Caco-2 (cell line): ENCODE results near the gene SLC2A9. TPM values are rescaled to one million over a fixed set of nuclear protein-coding genes. Genes with fewer than 3 reads are reported as not detected.

ENCODE experiments used
- BruUV-seq: library from RNA; stranded (reverse); fragments of 400-500 nt; replicated peaks from 2 replicates; lab custom pipeline; 2021; lab: Mats Ljungman, UMichigan
- CTCF ChIA-PET: fragments of 300-600 bp; sonication (Branson Sonifier 250); formaldehyde crosslinking; loops from one replicate; lab custom pipeline; 2022; ENCODE audit warnings: antibody characterized with exemption; lab: Charles Lee
- POLR2A ChIA-PET: fragments of 300-600 bp; sonication (Branson Sonifier 250); formaldehyde crosslinking; loops from one replicate; lab custom pipeline; 2022; ENCODE audit warnings: antibody characterized with exemption; lab: Charles Lee
- DNase-seq, 2 experiments: peaks; one replicate each; pipeline versions ENCODE4 v3.0.0 to v3.0.0-alpha.2; 2020 to 2022
- H3K27me3 ChIP-seq: replicated peaks from 2 replicates; pipeline ENCODE4 v1.6.0; 2011; ENCODE audit warnings: low read length; ENCODE audit not compliant: control insufficient read depth, insufficient read depth
- H3K36me3 ChIP-seq: 2 replicates; pipeline ENCODE4 v1.5.1; 2011; ENCODE audit warnings: low read length; ENCODE audit not compliant: control insufficient read depth, insufficient read depth
- H3K4me1 ChIP-seq: fragments of 250-450 bp; sonication (Bioruptor Pico); 2 replicates; pipeline ENCODE4 v1.5.1; 2020; ENCODE audit warnings: mild to moderate bottlenecking
- H3K4me3 ChIP-seq: 2 replicates; pipeline ENCODE4 v1.5.1; 2011; ENCODE audit warnings: low read depth, mild to moderate bottlenecking, control low read depth, low read length
- H3K9me3 ChIP-seq: fragments of 250-450 bp; sonication (Bioruptor Pico); 2 replicates; pipeline ENCODE4 v1.5.1; 2020; ENCODE audit warnings: mild to moderate bottlenecking, moderate library complexity
- H3K27ac Mint-ChIP-seq: one replicate; pipeline ENCODE4 v1.8.0; 2022; ENCODE audit warnings: mixed read lengths; ENCODE audit not compliant: unreplicated experiment
- H3K27me3 Mint-ChIP-seq: one replicate; pipeline ENCODE4 v1.8.0; 2022; ENCODE audit warnings: mixed read lengths; ENCODE audit not compliant: insufficient read depth, unreplicated experiment
- H3K36me3 Mint-ChIP-seq: one replicate; pipeline ENCODE4 v1.8.0; 2022; ENCODE audit warnings: mild to moderate bottlenecking, mixed read lengths; ENCODE audit not compliant: insufficient read depth, unreplicated experiment
- H3K4me1 Mint-ChIP-seq: one replicate; pipeline ENCODE4 v1.8.0; 2022; ENCODE audit warnings: low read depth, mixed read lengths; ENCODE audit not compliant: unreplicated experiment
- H3K4me3 Mint-ChIP-seq: one replicate; pipeline ENCODE4 v1.8.0; 2022; ENCODE audit warnings: mild to moderate bottlenecking, moderate library complexity, mixed read lengths; ENCODE audit not compliant: unreplicated experiment
- H3K9me3 Mint-ChIP-seq: one replicate; pipeline ENCODE4 v1.8.0; 2022; ENCODE audit warnings: mixed read lengths; ENCODE audit not compliant: unreplicated experiment
- intact Hi-C: fragments of 100-400 bp; cut with micrococcal nuclease; formaldehyde crosslinking; loops from one replicate; pipeline ENCODE4 v1.10.0; 2022; ENCODE audit not compliant: unreplicated experiment
- total RNA-seq: library from RNA; stranded (reverse); gene quantifications from 2 replicates; pipeline ENCODE4 v1.2.3, GENCODE V29; 2022
- TF ChIP-seq, protein P1 (sequence below), 2 experiments: fragments of 200-600 bp in 1 of 2; IDR thresholded peaks; 1 replicate in 1 of 2; 2 replicates in 1 of 2; pipeline versions ENCODE4 v1.5.1 to v1.8.0; 2011 to 2022; ENCODE audit warnings: antibody characterized with exemption in 1 of 2, control low read depth in 1 of 2, inconsistent platforms in 1 of 2, low read depth in 1 of 2, low read length in 1 of 2, mild to moderate bottlenecking in 1 of 2, moderate library complexity in 1 of 2; ENCODE audit not compliant: insufficient read depth in 1 of 2, severe bottlenecking in 1 of 2, unreplicated experiment in 1 of 2

SLC2A9 gene
- total RNA-seq, 1 experiment from 2014 or later, result 21.0 TPM

DNA sequence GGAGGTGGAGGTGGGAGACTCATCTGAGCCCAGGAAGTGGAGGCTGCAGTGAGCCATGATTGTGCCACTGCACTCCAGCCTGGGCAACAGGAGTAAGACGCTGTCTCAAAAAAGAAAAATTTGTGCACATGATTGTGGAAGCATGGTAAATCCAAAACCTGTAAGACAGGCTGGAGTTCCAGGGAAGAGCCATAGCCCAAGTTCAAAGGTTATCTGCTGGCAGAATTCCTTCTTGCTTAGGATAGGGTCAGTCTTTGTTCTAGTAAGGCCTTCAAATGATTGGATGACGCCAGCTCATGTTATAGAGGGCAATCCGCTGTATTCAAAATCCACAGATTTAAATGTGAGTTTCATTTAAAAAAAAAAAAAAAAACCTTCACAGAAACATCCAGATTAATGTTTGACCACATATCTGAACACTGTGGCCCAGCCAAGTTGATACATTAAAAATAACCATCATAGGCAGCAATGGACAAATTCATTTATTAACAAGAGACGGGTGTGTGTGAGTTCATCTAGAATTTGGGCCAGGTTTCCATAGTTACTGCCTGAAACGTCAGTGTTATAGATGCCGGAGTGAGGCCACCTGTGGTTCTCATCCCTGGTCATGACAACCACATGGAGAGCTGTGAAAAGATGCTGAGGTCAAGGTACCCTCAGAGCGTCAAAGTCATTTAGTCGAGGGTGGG, 35.2 kb upstream of the SLC2A9 start:
- Mint-ChIP-seq H3K27ac (peak overlapping the region; percentile 87), H3K4me3 (peak overlapping the region; percentile 10), H3K36me3 (no peaks in the 10 kb centered on the region), H3K27me3 (no peaks in the 10 kb centered on the region), H3K4me1 (peaks cover 33% of the 10 kb centered on the region), H3K9me3 (no peaks in the 10 kb centered on the region)
- Histone ChIP-seq H3K27me3 (no peaks in the 10 kb centered on the region), H3K4me1 (peaks cover 48% of the 10 kb centered on the region), H3K4me3 (no peak overlapping the region), H3K36me3 (no peaks in the 10 kb centered on the region), H3K9me3 (no peaks in the 10 kb centered on the region)
- intact Hi-C loops, result no loop called here
- peak; percentile 64 to 73 for DNase-seq
- ChIA-PET POLR2A (no interaction called here), CTCF (interaction anchor here (0.7 to 1.0 kb wide), 2 partner anchors 11 to 41 kb away, joined by 3 read pairs; no protein-coding TSS in a partner anchor)
- no TSS peak for BruUV-seq
- TF ChIP-seq, protein P1, sequence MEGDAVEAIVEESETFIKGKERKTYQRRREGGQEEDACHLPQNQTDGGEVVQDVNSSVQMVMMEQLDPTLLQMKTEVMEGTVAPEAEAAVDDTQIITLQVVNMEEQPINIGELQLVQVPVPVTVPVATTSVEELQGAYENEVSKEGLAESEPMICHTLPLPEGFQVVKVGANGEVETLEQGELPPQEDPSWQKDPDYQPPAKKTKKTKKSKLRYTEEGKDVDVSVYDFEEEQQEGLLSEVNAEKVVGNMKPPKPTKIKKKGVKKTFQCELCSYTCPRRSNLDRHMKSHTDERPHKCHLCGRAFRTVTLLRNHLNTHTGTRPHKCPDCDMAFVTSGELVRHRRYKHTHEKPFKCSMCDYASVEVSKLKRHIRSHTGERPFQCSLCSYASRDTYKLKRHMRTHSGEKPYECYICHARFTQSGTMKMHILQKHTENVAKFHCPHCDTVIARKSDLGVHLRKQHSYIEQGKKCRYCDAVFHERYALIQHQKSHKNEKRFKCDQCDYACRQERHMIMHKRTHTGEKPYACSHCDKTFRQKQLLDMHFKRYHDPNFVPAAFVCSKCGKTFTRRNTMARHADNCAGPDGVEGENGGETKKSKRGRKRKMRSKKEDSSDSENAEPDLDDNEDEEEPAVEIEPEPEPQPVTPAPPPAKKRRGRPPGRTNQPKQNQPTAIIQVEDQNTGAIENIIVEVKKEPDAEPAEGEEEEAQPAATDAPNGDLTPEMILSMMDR (IDR thresholded peaks at IDR 0.05; ENCODE audit: insufficient read depth in 1 of 2, low read depth in 1 of 2, low read length in 1 of 2, severe bottlenecking in 1 of 2, unreplicated experiment in 1 of 2), result no peak

DNA sequence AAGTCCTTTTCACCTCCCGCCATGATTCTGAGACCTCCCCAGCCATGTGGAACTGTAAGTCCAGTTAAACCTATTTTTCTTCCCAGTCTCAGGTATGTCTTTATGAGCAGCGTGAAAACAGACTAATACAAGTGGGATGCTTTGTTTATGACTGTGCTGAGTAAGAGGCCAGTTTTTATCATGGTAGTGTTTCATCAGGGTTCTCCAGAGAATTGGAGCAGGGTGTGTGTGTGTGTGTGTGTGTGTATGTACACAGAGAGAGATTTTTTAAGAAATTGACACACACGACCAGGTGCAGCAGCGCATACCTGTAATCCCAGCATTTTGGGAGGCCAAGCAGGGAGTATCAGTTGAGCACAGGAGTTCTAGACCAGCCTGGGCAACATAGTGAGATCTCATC, 34.6 kb upstream of the SLC2A9 start:
- ChIA-PET CTCF (interaction anchor here (0.7 to 1.0 kb wide), 2 partner anchors 10 to 41 kb away, joined by 3 read pairs; no protein-coding TSS in a partner anchor), POLR2A (no interaction called here)
- BruUV-seq, result no TSS peak
- H3K9me3 Mint-ChIP-seq, result no peaks in the 10 kb centered on the region
- Histone ChIP-seq H3K4me1 (peaks cover 54% of the 10 kb centered on the region), H3K27me3 (no peaks in the 10 kb centered on the region), H3K36me3 (no peaks in the 10 kb centered on the region), H3K4me3 (no peak overlapping the region), H3K9me3 (no peaks in the 10 kb centered on the region)
- no peaks in the 10 kb centered on the region for H3K27me3 Mint-ChIP-seq
- TF ChIP-seq, protein P1 (IDR thresholded peaks at IDR 0.05; ENCODE audit: insufficient read depth in 1 of 2, low read depth in 1 of 2, low read length in 1 of 2, severe bottlenecking in 1 of 2, unreplicated experiment in 1 of 2), result no peak
- no peak for DNase-seq
- peaks cover 37% of the 10 kb centered on the region for H3K4me1 Mint-ChIP-seq
- peak overlapping the region; percentile 10 for H3K4me3 Mint-ChIP-seq
- H3K36me3 Mint-ChIP-seq, result no peaks in the 10 kb centered on the region
- H3K27ac Mint-ChIP-seq, result peak overlapping the region; percentile 87
- intact Hi-C loops, result no loop called here

DNA sequence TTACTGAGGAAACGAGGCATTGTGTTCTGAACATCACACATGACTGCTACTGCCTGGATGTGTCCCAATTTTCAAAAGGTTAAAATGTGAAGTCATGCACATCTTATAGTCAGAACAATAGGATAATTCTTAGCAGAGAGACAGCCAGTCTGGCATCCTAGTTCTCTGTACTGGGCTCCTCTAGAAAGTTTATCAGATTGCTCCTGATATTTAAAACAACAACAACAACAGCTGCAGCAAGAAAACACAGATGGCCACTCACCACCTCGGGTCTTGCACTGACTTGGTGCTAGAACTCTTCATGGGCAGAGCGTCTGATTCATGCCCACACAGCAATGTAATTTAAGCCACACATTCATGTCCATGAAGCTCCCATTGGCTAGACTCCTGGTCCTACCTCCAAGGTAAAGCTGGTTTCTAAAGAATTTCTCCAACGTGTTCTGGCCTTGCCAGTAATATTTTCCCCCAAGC, 33.3 kb upstream of the SLC2A9 start:
- POLR2A ChIA-PET, result no interaction called here
- H3K4me3 Mint-ChIP-seq, result no peak overlapping the region

More for the DNA sequence above, 33.3 kb upstream of the SLC2A9 start:
- TF ChIP-seq, protein P1 (IDR thresholded peaks at IDR 0.05; ENCODE audit: insufficient read depth in 1 of 2, low read depth in 1 of 2, low read length in 1 of 2, severe bottlenecking in 1 of 2, unreplicated experiment in 1 of 2), result no peak
- Mint-ChIP-seq H3K36me3 (no peaks in the 10 kb centered on the region), H3K27me3 (no peaks in the 10 kb centered on the region), H3K9me3 (no peaks in the 10 kb centered on the region), H3K27ac (no peak overlapping the region), H3K4me1 (peaks cover 46% of the 10 kb centered on the region)
- CTCF ChIA-PET, result no interaction called here
- intact Hi-C loops, result no loop called here
- Histone ChIP-seq H3K4me1 (peaks cover 66% of the 10 kb centered on the region), H3K36me3 (no peaks in the 10 kb centered on the region), H3K4me3 (no peak overlapping the region), H3K27me3 (no peaks in the 10 kb centered on the region), H3K9me3 (no peaks in the 10 kb centered on the region)
- no TSS peak for BruUV-seq
- no peak for DNase-seq
